ENCODE measurements around the gene C5orf15.
"Not testable (repeated sequence)": the region's sequence is repeated elsewhere in the genome, so short reads cannot be mapped to it uniquely, and the experiment has no call there.

The C5orf15 gene

DNA sequence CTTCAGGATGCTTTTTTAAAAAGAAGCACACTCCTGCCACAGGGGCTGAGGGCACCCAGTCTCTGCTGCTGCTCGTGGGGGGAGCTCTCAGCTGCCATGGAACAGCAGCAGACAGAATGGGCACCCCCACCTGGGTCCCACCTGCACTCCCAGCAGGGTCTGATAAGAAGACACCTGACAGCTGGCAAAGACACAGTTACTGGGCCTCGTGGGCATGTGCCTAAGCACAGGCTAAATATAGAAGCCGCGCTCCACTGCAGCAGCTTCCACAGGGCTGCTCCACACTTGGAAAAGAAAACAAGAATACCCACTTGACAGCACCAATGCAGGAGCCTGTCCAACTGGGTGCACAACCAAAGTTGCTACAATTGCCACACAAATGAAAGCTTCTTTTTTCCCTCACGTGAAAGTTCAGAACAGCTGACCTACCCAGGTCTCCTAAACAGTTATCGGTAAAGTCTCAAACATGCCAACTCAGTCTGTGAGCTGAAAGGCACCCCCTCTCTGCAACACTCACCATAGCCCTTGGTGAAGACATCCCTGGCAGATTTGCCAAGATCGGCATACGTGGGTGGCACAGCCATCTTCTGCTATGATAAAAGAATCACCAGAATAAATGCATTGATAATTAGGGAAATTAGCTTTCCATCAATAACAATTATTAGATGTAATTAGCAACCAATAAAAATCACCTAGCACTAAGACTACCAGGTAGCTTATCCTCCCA is 24.2 kb upstream of the C5orf15 start:
- peaks cover 32% of the 10 kb centered on the region for H3K36me3 ChIP-seq (ENCODE audit: control insufficient read depth, low read depth, low read length)
- no peaks in the 10 kb centered on the region for H3K27me3 ChIP-seq (ENCODE audit: control insufficient read depth, insufficient read depth, low read length)
- H3K4me1 ChIP-seq (ENCODE audit: control insufficient read depth, low read depth, low read length): peaks cover 18% of the 10 kb centered on the region
- no peak overlapping the region for H3K27ac ChIP-seq (ENCODE audit: low read length)
- no peak overlapping the region for H3K9ac ChIP-seq (ENCODE audit: low read length)
- H3K4me3 ChIP-seq (ENCODE audit: low read length): no peak overlapping the region
- no peaks in the 10 kb centered on the region for H3K9me3 ChIP-seq (ENCODE audit: control insufficient read depth, low read depth, low read length)

DNA sequence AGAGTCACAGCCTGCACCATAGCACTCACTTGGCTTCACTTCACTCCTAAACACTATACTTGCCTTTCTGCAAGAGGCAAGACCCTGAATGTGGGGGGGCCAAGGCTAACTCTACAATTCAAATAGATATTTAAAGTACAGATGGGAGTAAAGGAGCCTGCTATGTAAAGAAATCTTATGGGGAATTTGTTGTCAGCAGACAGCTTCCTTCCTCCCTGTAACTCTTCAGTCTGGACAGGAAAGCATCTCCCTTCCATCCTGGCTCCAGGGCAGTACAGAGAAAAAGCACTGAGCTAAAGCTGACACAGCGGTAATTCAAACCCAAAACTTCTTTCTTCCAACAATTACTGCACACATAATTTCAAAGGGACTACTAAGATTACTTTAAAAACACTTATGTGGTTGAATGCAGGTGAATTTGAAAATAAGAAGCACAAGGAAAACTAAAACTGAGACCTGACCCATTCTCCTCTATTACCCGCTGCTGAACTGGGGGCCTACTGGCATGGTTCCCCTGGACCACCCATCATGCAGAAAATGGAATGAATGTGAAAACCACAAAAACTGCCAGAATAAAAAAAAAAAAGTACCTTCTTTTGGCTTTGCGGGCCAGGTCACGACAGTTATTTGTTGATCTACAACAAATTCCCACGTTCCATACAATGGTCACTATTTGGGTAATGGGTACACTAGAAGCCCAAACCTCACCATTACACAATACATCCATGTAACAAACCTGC is 22.9 kb upstream of the C5orf15 start:
- H3K9ac ChIP-seq (ENCODE audit: low read length): no peak overlapping the region
- no peaks in the 10 kb centered on the region for H3K27me3 ChIP-seq (ENCODE audit: control insufficient read depth, insufficient read depth, low read length)
- H3K4me1 ChIP-seq (ENCODE audit: control insufficient read depth, low read depth, low read length): peaks cover 16% of the 10 kb centered on the region
- H3K36me3 ChIP-seq (ENCODE audit: control insufficient read depth, low read depth, low read length): peaks cover 43% of the 10 kb centered on the region
- no peak overlapping the region for H3K27ac ChIP-seq (ENCODE audit: low read length)
- no peak overlapping the region for H3K4me3 ChIP-seq (ENCODE audit: low read length)
- H3K9me3 ChIP-seq (ENCODE audit: control insufficient read depth, low read depth, low read length): no peaks in the 10 kb centered on the region

DNA sequence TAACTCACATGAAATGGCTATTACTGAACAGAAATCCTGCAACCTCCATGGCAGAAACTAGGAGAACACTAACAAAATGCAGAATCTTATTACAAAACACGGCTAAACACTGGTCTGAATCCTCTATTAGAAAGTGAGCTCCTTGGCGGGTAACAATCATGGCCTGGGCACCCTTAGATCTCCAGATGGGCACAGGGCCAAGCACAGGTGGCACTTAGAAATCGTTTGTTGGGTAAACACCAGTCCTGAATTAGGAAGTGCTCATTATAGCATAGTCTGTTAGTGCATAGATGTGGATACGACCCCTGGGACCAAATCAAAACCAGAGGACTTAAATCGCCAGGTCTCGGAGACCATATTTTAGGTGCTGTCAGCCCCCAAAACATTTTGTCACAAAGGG is 22.0 kb upstream of the C5orf15 start:
- Histone ChIP-seq H3K4me1 (ENCODE audit: control insufficient read depth, low read depth, low read length) (peaks cover 6% of the 10 kb centered on the region), H3K36me3 (ENCODE audit: control insufficient read depth, low read depth, low read length) (peaks cover 46% of the 10 kb centered on the region), H3K9me3 (ENCODE audit: control insufficient read depth, low read depth, low read length) (no peaks in the 10 kb centered on the region), H3K27me3 (ENCODE audit: control insufficient read depth, insufficient read depth, low read length) (no peaks in the 10 kb centered on the region), H3K27ac (ENCODE audit: low read length) (no peak overlapping the region), H3K9ac (ENCODE audit: low read length) (no peak overlapping the region), H3K4me3 (ENCODE audit: low read length) (no peak overlapping the region)

DNA sequence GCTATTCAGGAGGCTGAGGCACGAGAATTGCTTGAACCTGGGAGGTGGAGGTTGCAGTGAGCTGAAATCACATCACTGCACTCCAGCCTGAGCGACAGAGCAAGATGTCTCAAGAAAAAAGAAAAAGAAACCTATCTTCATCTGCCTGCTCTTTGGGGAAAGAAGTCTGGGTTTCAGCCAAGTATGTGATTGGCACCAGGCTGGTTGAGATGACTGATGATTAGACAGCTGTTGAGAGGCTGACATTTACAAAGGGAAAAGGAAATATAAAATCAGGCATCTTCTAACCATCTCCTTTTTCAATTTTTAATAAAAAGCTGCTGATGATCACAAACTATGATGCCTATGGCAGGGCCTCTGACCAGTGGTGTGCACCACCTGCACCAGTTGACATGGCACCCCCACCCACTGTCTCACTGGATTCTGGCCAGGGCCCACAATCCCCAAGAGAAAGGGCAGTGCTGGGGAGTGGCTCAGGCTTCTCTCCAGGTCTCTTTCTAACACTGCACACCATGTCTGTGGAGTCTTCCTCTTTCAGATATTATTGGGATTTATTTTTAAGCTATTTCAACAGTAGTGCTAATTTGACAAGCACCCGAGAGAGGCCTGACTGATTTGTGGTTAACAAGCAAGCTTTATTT is 17.2 kb upstream of the C5orf15 start:
- H3K4me3 ChIP-seq (ENCODE audit: low read length): no peak overlapping the region
- H3K36me3 ChIP-seq (ENCODE audit: control insufficient read depth, low read depth, low read length): peaks cover 59% of the 10 kb centered on the region
- no peaks in the 10 kb centered on the region for H3K4me1 ChIP-seq (ENCODE audit: control insufficient read depth, low read depth, low read length)
- H3K9me3 ChIP-seq (ENCODE audit: control insufficient read depth, low read depth, low read length): no peaks in the 10 kb centered on the region
- no peak overlapping the region for H3K9ac ChIP-seq (ENCODE audit: low read length)
- no peaks in the 10 kb centered on the region for H3K27me3 ChIP-seq (ENCODE audit: control insufficient read depth, insufficient read depth, low read length)
- no peak overlapping the region for H3K27ac ChIP-seq (ENCODE audit: low read length)

DNA sequence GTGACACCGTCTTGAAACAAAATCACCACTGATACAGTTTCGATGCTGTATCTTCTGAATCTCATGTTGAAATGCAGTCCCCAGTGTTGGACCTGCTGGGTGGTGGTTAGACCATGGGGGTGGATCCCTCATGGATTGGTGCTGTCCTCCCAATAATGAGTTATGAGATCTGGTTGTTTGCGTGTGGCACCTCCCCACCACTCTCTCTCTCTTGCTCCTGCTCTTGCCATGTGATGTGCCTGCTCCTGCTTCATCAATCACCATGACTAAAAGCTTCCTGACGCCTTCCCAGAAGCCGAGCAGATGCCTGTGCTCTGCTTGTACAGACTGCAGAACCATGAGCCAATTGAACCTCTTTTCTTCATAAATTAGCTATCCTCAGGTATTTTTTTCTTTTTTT is 15.2 kb upstream of the C5orf15 start:
- Histone ChIP-seq H3K4me3 (ENCODE audit: low read length) (no peak overlapping the region), H3K27me3 (ENCODE audit: control insufficient read depth, insufficient read depth, low read length) (no peaks in the 10 kb centered on the region), H3K27ac (ENCODE audit: low read length) (no peak overlapping the region), H3K9ac (ENCODE audit: low read length) (no peak overlapping the region), H3K4me1 (ENCODE audit: control insufficient read depth, low read depth, low read length) (no peaks in the 10 kb centered on the region), H3K9me3 (ENCODE audit: control insufficient read depth, low read depth, low read length) (no peaks in the 10 kb centered on the region), H3K36me3 (ENCODE audit: control insufficient read depth, low read depth, low read length) (peaks cover 55% of the 10 kb centered on the region)

DNA sequence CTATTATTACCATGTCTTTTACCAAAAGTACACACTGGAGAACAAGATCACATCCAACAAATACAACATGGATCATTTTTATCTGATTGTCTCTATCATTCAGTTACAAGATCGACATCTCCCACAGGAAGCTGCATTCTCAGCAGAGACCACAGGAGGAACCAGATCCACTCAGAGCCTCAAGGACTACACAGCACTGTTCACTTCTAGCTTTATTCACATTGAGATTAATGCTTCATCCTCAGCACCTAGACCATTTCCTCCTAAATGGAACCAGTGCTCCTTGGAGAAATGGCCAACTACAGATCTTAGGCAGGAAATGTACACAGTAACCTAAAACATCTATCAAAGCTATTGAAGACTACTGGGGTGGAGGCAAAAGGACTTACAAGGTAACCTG is 13.3 kb upstream of the C5orf15 start:
- no peaks in the 10 kb centered on the region for H3K9me3 ChIP-seq (ENCODE audit: control insufficient read depth, low read depth, low read length)
- H3K4me1 ChIP-seq (ENCODE audit: control insufficient read depth, low read depth, low read length): no peaks in the 10 kb centered on the region
- H3K27me3 ChIP-seq (ENCODE audit: control insufficient read depth, insufficient read depth, low read length): no peaks in the 10 kb centered on the region
- H3K4me3 ChIP-seq (ENCODE audit: low read length): no peak overlapping the region
- no peak overlapping the region for H3K27ac ChIP-seq (ENCODE audit: low read length)
- peaks cover 49% of the 10 kb centered on the region for H3K36me3 ChIP-seq (ENCODE audit: control insufficient read depth, low read depth, low read length)
- no peak overlapping the region for H3K9ac ChIP-seq (ENCODE audit: low read length)

DNA sequence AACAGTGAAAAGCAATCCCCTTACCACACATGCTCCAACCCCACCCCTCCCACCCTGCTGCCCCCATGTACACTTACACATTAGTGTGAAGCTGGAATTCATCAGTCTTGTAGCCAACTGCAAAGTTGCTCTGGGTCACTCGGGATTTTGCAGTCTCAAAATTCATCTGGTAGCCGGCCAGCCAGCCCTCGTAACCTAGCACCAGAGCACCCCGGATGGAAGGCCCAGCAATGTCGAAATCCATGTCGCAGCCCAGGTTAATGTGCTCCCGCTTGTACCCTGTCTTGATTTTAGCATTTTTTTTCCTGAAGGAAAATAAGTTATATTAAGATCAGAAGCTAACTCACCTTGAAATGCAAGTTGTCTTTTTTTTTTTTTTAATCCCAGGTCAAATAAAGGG is 12.2 kb upstream of the C5orf15 start:
- H3K4me3 ChIP-seq (ENCODE audit: low read length): no peak overlapping the region
- H3K9me3 ChIP-seq (ENCODE audit: control insufficient read depth, low read depth, low read length): no peaks in the 10 kb centered on the region
- no peaks in the 10 kb centered on the region for H3K27me3 ChIP-seq (ENCODE audit: control insufficient read depth, insufficient read depth, low read length)
- no peaks in the 10 kb centered on the region for H3K4me1 ChIP-seq (ENCODE audit: control insufficient read depth, low read depth, low read length)
- H3K36me3 ChIP-seq (ENCODE audit: control insufficient read depth, low read depth, low read length): peaks cover 50% of the 10 kb centered on the region
- H3K9ac ChIP-seq (ENCODE audit: low read length): no peak overlapping the region
- H3K27ac ChIP-seq (ENCODE audit: low read length): no peak overlapping the region

DNA sequence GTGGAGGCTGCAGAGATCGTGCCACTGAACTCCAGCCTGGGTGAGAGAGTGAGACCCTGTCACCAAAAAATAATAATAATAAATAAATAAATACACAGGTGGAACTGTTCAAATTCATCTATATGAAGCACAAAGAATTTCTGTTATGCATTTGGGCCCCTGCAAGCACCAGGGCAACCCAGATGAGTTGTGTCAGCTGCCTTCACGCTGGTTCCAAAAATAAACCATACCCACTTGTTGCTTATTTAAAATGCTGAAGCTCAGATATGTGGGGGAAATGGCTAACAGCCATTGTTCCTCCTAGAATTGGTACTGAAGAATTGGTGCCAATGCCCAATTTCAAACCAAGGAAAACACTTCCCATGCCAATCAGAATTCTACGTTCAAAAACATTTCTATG is 10.5 kb upstream of the C5orf15 start:
- H3K4me1 ChIP-seq (ENCODE audit: control insufficient read depth, low read depth, low read length): no peaks in the 10 kb centered on the region
- H3K9ac ChIP-seq (ENCODE audit: low read length): no peak overlapping the region
- H3K9me3 ChIP-seq (ENCODE audit: control insufficient read depth, low read depth, low read length): no peaks in the 10 kb centered on the region
- H3K36me3 ChIP-seq (ENCODE audit: control insufficient read depth, low read depth, low read length): peaks cover 56% of the 10 kb centered on the region
- H3K27ac ChIP-seq (ENCODE audit: low read length): no peak overlapping the region
- H3K27me3 ChIP-seq (ENCODE audit: control insufficient read depth, insufficient read depth, low read length): no peaks in the 10 kb centered on the region
- H3K4me3 ChIP-seq (ENCODE audit: low read length): no peak overlapping the region

DNA sequence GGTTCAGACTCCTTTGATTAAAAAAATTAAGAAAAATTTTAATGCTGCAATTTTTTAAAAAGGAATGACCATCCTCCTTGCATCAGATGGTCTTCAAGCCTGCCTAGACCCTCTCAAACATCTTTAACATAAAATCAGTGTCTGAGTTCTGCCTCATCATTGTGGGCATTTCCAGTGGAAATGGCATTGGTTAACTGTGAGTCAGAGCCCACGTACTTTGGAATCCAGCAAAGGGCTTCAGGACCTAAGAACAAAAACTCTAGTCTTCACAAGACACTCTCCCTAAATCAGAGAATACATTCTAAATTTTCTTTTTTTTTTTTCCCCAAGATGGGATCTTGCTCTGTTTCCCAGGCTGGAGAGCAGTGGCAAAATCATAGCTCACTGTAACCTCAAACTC is 9.4 kb upstream of the C5orf15 start:
- Histone ChIP-seq H3K36me3 (ENCODE audit: control insufficient read depth, low read depth, low read length) (peaks cover 62% of the 10 kb centered on the region), H3K27ac (ENCODE audit: low read length) (no peak overlapping the region), H3K4me3 (ENCODE audit: low read length) (no peak overlapping the region), H3K9me3 (ENCODE audit: control insufficient read depth, low read depth, low read length) (no peaks in the 10 kb centered on the region), H3K27me3 (ENCODE audit: control insufficient read depth, insufficient read depth, low read length) (no peaks in the 10 kb centered on the region), H3K4me1 (ENCODE audit: control insufficient read depth, low read depth, low read length) (no peaks in the 10 kb centered on the region), H3K9ac (ENCODE audit: low read length) (no peak overlapping the region)

DNA sequence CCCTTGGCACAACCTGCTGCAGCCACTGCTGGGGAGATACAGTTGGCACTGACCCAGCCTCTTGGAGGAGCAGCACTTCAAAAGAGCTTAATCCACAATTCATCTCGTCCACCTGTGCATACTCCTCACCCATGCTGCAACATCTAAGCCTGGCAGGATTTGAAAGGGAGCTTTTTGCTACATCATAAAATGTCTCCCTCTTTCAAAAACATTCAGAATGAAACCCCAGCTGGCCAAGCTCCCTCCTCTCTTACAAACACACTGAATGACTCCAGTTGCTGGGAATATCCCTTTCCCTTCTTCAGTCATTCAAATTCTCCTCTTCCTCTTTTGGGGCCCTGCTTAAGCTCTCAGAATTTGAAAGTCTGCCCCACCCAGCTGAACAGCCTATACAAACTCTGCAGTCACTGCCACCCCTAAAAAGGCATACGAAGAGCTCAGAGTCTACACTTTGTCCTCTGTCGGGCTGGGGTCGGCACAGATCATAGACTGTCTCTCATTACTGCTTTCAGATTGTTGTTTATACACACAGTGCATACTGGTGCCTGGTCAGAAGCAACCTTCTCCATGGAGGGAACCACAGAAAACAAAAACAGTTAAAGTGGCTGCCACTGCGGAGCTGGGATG is 8.8 kb upstream of the C5orf15 start:
- no peak overlapping the region for H3K27ac ChIP-seq (ENCODE audit: low read length)
- no peaks in the 10 kb centered on the region for H3K27me3 ChIP-seq (ENCODE audit: control insufficient read depth, insufficient read depth, low read length)
- no peaks in the 10 kb centered on the region for H3K4me1 ChIP-seq (ENCODE audit: control insufficient read depth, low read depth, low read length)
- no peak overlapping the region for H3K4me3 ChIP-seq (ENCODE audit: low read length)
- H3K9me3 ChIP-seq (ENCODE audit: control insufficient read depth, low read depth, low read length): no peaks in the 10 kb centered on the region
- H3K36me3 ChIP-seq (ENCODE audit: control insufficient read depth, low read depth, low read length): peaks cover 66% of the 10 kb centered on the region
- H3K9ac ChIP-seq (ENCODE audit: low read length): no peak overlapping the region

DNA sequence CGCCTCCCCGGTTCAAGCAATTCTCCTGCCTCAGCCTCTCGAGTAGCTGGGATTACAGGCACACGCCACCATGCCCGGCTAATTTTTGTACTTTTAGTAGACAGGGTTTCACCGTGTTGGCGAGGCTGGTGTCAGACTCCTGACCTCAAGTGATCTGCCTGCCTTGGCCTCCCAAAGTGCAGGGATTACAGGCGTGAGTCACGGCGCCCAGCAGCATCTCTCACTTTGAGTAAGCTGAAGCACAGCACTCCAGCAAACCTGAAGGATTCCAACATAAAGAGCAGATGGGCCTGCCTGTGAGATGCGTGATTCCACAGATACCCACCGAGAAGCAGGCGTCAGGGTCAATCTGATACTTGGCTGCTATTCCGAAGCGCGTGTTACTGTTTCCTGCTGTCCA is 7.1 kb upstream of the C5orf15 start:
- not testable (repeated sequence) for H3K4me3 ChIP-seq (ENCODE audit: low read length); H3K4me1 ChIP-seq (ENCODE audit: control insufficient read depth, low read depth, low read length); H3K27ac ChIP-seq (ENCODE audit: low read length); H3K27me3 ChIP-seq (ENCODE audit: control insufficient read depth, insufficient read depth, low read length); H3K9me3 ChIP-seq (ENCODE audit: control insufficient read depth, low read depth, low read length); H3K9ac ChIP-seq (ENCODE audit: low read length)
- peaks cover 56% of the 10 kb centered on the region for H3K36me3 ChIP-seq (ENCODE audit: control insufficient read depth, low read depth, low read length)

All from iPS-18a (cell line).